HG02610 (cell line): Measurements from ENCODE around the gene ATXN1.

Experiments
- ATAC-seq: cut with Tn5 transposase; IDR thresholded peaks from one replicate; pipeline ENCODE4 v1.9.1; 2021; ENCODE audit warnings: mild to moderate bottlenecking, moderate library complexity; ENCODE audit not compliant: unreplicated experiment

ATXN1 gene

DNA sequence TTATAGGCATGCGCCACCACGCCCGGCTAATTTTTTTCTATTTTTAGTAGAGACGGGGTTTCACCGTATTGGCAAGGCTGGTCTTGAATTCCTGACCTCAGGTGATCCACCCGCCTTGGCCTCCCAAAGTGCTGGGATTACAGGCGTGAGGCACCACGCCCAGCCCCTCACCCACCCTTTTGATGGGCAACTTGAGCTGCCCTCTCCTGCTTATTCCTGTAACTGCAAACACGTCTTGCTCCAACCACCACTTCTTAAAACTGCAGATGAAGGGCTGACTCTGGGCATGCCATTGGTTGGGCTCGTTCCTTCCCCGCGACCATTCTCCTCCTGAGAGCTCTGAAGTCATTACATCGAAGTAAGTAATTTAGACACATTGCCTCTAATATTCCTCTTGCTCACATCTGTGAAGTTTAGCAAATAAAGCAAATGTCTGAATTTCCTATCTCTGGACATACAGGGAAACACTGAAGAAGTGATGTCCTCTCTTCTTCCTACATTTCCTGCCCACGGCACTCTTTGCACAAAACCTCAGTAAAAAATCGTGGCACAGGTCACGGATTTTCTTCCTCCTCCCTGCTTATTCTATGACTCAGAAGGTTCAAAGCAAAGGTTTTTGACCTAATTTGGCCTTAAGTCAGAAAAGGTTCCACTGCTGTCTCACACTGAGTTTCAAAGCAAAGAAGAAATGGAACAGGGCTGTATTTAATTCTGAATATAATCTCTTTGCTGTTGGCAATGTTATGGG lies 405.4 kb downstream of the ATXN1 start:
- ATAC-seq, result no peak

DNA sequence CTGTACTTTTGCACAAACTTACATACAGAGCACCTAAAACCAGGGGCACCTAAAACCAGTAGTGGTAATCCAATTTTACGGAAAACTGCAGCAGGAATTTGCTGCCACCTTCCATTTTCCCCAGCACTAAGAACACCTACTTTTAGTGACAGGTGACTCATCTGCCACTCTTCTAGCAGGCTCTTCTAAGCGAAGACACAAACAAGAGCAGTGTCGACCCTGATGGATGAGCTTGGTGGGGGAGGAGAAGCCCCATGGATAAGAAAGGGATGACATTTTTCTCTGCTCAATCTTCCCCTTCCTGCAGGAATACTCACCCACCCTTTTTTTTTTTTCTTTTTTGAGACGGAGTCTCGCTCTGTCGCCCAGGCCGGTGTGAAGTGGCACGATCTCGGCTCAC lies 406.0 kb downstream of the ATXN1 start:
- ATAC-seq, result no peak

DNA sequence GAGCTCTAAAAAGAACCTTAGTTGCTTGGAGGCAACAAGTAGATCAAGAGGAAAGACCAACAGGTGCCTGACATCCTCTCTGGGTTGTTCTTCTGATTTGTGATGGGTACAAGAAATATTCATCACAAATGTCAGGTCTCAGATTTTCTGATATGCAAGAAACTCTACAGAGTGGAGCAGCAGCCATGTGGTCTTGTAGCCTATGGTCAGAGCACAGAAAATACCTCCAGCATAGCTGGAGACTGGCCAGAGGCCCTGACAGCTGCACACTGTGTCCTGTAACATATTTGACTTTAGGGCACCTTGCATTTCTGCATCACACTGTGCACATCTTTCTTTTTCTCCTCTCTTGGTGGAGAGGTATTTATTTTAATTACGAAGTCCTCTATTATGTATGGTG lies 406.6 kb downstream of the ATXN1 start:
- ATAC-seq, result no peak

DNA sequence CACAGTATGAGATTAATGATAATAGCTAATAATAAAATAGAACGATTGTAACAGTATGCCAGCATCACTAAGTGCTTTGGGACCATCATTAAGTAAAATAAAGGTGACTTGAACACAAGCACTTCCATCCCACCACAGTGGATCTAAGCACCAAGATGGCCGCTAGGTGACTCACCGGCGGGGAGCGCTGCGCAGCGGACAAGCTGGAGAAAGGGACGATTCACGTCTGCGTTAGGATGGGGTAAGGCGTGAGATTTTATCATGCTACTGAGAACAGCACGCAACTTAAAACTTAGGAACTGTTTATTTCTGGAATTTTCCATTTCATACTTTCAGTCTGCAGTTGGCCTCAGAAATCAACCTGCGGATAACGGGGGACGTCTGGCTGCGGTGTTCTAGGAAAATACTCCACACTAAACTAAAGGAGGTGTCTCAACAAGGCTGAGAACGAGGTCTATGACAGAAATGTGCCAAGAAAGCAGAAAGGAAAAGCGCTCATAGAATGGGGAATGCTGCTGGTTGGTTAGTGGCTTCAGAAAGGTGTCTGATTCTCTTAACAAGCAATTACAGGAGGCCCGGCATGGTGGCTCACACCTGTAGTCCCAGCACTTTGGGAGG lies 408.3 kb downstream of the ATXN1 start:
- no peak for ATAC-seq

DNA sequence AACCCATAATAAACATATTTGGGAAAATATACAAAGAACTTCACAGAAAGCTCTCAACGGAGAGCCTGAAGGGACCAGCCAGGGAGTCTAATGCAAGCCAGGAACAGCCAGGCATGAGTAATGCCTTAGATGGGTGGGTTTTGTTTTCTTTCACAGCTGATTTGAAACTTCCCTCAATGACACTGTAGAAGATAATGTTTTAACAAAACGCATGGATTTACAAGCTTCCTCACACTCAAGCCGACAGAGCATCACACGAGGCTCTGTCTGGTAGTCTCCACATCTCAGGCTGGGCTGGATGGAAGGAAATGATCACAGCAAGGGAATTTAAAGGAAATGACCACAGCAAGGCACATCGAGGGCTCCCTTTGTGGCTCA lies 409.0 kb downstream of the ATXN1 start:
- no peak for ATAC-seq

DNA sequence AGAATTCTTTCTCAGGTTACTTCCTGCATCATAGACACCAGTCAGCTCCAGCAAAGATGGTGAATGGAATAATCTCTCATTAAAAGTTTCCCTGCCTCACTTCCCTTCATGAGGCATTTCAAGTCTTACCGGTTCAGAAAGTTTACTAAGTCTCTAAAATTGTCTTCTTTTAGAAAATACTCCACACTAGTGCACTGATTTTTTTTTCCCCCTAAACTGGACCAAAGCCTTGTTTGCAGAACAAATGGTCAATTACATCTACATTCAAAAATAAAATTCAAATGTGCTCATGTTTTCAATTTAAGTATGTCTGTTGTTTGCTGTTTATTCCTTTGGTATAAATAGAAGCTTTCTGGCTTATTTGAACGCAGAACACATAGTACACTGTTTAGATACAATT lies 411.7 kb downstream of the ATXN1 start:
- no peak for ATAC-seq

DNA sequence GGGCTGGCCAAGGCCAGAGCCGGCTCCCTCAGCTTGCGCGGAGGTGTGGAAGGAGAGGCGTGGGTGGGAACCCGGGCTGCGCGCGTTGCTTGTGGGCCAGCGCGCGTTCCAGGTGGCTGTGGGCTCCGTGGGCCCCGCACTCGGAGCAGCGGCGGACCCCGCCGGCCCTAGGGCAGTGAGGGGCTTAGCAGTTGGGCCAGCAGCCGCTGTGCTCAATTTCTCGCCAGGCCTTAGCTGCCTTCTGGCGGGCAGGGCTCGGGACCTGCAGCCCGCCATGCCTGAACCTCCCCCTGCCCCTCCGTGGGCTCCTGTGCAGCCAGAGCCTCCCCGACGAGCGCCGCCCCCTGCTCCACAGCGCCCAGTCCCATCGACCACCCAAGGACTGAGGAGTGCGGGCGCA lies 414.4 kb downstream of the ATXN1 start:
- ATAC-seq, result no peak

DNA sequence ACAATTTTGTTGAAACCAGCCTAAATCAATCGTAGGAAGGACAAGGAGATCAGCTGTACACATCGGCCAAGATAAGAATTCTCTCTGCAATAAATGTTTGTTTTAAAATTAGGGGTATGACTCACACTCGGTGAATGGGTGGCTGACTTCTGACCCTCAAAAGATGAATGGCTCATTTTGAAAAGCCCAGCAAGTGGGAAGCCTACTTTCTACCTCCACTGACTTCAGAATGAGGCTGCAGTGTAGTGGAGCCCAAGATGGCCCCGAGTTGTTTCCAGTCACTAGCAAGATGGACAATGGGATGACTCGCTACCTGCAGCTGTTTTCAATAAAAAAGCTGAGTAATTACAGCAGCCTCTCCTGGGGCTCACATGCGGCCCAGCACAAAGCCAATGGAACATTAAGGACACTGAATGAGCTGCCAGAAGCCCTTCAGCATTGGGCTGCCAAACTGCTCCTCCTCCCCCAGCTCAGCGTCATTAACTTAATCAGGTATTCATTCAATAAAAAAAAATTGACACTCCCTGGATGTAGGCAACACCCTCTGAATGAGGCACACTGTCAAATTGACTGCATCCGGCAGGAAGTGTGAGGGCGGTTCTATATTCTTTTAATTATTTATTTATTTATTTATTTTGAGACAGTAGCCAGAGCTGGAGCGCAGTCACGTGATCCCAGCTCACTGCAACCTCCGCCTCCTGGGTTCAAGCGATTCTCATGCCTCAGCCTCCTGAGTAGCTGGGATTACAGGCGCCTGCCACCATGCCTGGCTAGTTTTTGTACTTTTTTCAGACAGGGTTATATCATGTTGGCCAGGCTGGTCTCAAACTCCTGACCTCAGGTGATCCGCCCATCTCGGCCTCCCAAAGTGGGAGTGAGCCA lies 415.6 kb downstream of the ATXN1 start:
- ATAC-seq, result no peak

DNA sequence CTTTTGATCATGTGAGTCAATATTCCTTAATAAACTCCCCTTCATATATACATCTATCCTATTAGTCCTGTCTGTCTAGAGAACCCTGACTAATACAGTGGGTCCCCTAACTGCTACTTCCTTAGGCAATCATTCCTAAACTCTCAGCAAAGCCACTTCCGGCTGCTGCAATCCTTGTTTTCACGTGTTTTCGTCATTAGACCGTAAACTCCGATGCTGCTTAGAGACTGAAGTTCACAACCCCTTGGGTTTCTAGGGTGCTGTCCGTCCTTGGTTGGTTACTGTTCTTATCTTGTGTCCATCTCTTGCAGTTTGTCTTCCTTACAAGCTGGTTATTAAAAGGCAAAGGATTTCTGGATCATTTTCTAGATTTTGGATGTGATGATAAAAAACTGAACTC lies 416.5 kb downstream of the ATXN1 start:
- no peak for ATAC-seq

DNA sequence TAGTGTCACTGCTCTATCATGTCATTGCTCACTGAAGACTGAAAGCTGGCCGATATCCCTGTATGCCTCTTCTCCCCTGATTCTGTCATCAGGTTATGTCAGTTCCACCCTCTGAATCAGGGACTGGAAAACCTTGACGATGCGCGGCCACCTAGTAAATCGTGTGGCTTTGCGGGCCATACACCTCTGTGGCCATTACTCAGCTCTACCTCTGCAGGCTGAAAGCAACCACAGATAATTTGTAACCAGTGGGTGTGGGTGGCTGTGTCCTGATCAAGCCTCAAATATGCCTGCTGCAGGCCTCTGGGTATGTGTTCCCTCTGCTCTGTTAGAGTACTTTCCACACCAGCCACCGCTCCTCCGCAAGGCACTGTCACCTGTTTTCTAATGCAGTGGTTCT lies 417.7 kb downstream of the ATXN1 start:
- no peak for ATAC-seq

DNA sequence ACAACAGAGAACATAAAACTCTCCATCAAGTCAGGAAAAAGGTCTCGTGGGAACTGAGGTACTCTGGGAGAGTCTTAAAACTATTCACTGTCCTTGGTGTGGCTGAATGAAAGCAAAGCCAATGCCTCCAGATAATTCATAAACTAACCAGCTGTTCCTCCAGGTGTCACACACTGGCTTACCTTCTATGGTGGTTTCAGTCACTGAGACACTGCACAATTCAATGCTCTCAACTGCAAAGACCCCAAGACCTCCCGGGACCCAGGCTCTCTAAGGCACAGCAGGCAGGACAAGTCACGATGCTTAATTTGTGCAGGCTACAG lies 422.0 kb downstream of the ATXN1 start:
- ATAC-seq, result no peak

DNA sequence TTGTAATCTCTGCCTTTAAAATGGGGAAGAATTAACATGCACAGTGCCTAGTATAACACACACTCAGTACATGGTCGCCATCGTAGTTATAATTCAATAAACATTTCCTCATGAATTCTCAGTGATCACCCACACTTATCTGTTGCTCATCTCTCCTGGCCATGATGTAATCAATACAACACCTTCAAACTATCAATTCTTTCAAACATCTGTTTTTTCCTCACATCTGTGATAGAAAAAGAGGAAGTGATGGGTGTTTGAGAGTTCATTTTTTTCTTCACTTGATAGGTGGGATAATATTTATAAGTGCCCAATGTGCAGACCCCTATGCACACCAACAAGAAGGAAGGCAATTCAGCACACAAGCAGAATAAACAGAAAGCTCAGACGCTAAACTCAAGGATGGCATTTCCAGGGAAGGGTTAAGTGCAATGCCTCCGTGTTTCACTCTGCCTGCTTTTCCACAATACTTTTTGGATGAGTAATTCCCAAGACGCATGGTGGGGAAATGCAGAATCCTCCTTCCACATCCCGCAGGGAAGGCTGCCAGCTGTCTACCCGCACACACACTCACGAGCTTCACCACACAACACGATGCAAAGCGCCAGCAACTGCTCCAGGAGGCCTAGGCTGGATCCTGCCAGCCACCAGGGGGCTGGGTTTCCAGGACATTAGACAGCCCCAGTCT lies 422.5 kb downstream of the ATXN1 start:
- no peak for ATAC-seq

DNA sequence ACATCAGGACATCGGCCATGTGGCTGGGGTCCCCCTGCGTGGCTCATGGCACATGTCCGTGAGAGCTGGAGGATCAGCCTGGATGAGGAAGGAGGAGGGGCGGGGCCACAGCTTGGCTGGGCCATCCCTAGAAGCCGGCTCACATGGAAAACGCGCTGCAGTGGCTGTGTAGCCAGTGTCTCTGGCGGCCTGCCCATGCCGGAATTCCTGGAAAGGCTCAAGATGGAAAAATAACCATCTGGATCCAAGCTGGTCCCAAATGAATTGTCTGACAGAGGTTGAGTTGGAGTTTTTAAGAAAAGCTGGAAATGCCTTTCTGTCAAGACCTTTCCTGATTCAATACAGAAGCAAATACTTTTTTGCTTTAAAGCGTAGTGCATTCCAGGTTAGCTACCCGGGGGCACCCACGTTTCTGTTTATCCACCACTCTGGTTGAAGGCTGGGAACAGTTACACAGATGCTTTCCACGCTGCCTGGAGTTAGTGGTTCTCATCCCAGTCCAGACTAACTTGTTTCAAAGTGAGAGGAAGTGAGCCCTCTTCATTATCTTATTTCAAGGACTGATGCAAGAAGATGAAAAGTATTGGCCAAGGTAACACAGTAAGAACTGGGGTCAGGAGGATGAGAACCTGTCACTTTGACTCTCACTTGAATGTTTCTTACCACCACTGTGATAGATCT lies 423.8 kb downstream of the ATXN1 start:
- no peak for ATAC-seq

DNA sequence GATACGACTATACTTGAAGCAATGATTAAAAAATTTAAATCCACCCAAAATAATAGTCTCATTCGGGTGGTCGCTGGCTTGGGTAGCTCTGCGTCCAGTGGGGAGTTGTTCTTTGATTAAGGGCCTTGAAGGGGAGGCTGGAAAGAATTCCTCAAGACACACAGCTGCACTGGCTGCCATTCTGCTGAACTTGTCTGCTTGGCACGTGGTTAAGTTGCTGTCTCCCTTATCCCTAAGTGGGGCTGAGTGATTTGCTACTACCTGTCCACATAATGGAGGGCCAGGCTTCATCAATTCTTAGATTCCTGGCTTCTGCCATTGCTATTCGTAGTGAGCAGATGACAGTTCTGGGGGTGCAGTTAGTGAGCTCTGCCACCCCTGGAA lies 424.4 kb downstream of the ATXN1 start:
- ATAC-seq, result no peak

DNA sequence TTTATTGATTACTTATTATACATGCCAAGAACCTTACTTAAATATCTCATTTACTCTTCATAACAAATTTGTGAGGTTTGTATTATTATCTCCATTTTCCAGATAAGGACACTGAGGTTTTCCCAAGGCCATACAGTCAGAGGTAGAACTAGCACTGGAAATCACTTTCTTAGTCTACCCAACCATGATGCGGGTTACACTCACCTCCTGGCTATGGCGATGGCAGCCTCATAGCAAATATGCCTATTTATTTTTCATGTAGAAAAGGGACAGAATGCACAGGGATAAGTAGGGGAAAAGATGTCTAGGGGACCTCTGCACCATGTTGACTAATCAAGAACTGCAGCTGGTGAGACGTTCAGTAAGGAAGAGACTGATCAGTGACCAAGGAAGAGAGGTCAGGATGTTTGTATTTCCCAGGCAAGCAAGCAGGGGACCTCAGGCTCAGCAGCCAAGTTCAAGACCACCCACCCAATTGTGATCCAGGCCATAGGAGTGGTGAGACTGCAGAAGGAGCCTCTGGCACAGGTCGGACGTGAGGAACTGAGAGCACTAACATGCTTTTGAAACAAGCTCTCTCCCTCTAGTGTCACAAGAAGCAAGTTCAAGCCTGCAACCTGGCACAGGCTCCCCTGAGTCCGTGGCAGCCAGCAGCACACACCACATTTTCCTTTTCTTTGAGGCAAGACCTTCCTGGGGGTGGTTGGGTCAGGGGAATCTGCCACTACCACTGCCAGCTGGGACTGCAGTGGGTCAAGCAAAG lies 425.0 kb downstream of the ATXN1 start:
- ATAC-seq, result no peak

DNA sequence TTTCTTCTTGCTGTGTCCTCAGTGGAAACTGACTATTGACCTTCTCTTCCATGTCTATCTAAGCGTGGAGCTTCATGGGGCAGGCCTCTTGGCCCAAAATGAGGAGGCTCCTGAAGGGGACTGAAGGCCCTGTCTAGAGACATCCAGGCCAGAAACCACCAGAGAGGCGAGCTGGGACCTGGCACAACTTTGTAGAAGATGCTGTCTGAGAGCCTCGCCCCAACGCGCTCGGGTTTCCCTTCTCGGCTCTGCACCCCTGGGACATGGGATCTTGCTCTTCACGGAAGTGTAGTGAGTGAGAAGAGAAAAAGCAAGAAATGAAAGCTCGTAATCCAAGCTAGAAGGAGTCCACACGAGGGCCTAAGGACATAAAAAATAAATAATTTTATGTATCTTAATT lies 426.1 kb downstream of the ATXN1 start:
- no peak for ATAC-seq

DNA sequence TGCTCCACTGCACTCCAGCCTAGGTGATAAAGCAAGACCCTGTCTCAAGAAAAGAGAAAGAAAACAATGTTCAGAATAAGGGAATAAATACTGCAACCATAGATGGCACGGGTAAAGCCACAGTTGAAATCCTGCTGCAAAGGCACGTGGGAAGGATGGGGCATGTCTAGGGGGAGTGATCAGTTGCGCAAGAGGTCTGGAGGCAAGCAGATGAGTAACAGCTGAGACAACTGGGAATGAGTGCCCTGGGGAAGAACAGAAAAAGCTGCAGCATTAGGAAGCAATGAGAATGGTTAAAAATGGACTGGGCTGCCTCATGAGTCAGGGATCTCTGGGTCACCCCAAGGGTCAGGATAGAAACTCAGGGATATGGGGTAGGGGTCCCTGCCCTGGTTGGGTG lies 426.6 kb downstream of the ATXN1 start:
- no peak for ATAC-seq

DNA sequence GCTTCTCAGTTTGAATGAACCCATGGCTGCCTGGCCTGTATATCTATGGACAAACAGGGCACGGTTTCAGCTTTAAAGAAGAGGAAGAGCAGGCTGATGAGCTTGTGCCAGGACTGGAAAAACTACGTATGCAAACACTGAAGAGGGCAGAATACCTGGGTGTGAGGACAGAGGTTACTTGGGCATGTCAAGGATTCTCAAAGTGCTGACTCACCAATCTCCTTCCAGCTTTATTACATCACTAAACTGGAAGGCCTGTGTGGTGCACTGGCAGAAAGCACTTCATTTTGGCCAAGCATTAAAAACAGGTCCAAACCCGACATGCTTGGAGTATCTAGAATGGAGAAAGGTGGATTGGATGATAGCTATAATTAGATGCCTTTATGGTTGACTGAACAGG lies 427.7 kb downstream of the ATXN1 start:
- no peak for ATAC-seq

DNA sequence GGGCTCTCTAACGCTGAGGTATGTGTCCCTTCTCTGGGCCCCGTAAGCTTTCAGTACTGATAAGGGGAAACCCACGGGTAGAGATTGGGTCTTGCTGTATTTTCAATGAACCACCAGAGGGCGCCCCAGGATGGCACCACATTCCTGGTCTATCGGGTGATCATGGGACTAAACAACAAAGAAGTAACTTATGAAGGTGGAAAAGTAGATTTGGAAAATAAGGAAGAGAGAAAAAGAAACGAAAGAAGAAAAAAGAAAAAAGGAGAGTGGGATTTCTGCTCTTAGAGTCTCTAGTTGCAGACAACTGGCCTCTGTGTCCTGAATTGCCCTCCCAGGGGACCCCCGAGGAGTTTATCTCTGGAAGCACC lies 429.1 kb downstream of the ATXN1 start:
- peak; percentile 78 for ATAC-seq

DNA sequence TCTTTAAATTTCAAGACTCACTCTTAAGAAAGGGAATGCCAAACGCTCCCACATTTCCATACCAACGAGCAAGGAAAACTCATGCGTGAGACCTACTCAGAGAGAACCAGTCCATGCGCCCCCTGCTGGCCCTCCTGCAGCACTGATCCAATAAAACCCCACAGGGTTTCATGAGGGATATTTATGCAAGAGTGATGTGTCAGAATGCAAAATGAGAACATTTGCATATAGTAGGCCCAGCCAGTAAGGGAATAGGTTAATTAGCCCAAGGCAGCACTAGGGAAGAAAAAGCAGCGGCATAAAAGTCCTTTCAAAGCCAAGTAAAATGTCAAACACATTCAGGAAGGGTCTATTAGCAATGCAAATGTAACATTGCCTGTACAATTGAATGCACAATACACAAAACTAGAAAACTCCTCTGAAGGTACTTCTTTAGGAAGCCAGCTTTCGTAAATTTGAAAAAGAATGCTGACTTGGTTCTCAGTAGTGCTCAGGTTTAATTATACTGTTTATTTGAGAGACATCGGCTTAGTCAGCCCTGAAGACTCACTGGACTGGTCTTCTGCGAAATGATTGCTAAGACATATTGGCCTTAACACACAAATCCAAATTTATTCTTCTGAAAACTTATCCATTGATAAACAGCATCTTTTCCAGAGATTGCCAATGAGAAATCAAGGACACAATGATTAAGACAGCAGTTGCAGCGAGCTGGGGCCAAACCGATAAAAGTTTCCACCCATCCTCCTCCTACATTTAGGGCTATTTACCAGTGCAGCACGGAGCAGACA lies 429.7 kb downstream of the ATXN1 start:
- no peak for ATAC-seq
